Left ventricle myocardium superior (tissue), 1 donor: ENCODE measurements around the gene CDO1. TPM values are rescaled to one million over a fixed set of nuclear protein-coding genes. Genes with fewer than 3 reads are reported as not detected.
A peak's percentile ranks its signal among the peaks of the same experiment; 100 is the strongest.
"Not testable (repeated sequence)": the region's sequence is repeated elsewhere in the genome, so short reads cannot be mapped to it uniquely, and the experiment has no call there.

Experiments used
- ATAC-seq: fragments of 200-7000 bp; cut with Tn5 transposase; one replicate; pipeline ENCODE4 v1.9.1; 2020; ENCODE audit warnings: mild to moderate bottlenecking, moderate library complexity
- DNase-seq: peaks from one replicate; pipeline ENCODE4 v3.0.0-alpha.2; 2020
- intact Hi-C: fragments of 100-400 bp; cut with micrococcal nuclease; formaldehyde crosslinking; loops from one replicate; pipeline ENCODE4 v1.11.0; 2022
- total RNA-seq: library from RNA; stranded (reverse); fragmentation: NEBNext Ultra II Directional; extraction: Animal tissue kit (Norgen Biotek cat#: 25700); gene quantifications from one replicate; pipeline ENCODE4 v1.2.1, GENCODE V29; 2021
- donor health status: DM: no; HTN: yes; CAD: no; lungs with severe emphysema.

Gene CDO1
- total RNA-seq, 1 donor from 2014 or later = 5.4 TPM

GRCh38 chr5:115835481-115835880 is 19.0 kb upstream of the CDO1 start:
- intact Hi-C loops = no loop called here
- no peak for ATAC-seq
- no peak for DNase-seq

GRCh38 chr5:115831163-115831768 is 14.8 kb upstream of the CDO1 start:
- intact Hi-C loops = no loop called here
- peak; percentile 50 for ATAC-seq
- no peak for DNase-seq

- intact Hi-C loops = no loop called here
- no peak for DNase-seq
- no peak for ATAC-seq
Observed at GRCh38 chr5:115829913-115830312, 13.5 kb upstream of the CDO1 start.

- DNase-seq (no peak), ATAC-seq (no peak)
- intact Hi-C loops = no loop called here
Observed at GRCh38 chr5:115825948-115826347, 9.5 kb upstream of the CDO1 start.

- intact Hi-C loops, DNase-seq, ATAC-seq: not testable (repeated sequence)
Observed at GRCh38 chr5:115824983-115825382, 8.5 kb upstream of the CDO1 start.

GRCh38 chr5:115820846-115821245 is 4.4 kb upstream of the CDO1 start:
- no peak for ATAC-seq
- intact Hi-C loops = no loop called here

GRCh38 chr5:115818821-115819220 is 2.4 kb upstream of the CDO1 start:
- intact Hi-C loops = no loop called here
- no peak for ATAC-seq
- no peak for DNase-seq

More at GRCh38 chr5:115820846-115821245, 4.4 kb upstream of the CDO1 start:
- no peak for DNase-seq

GRCh38 chr5:115817386-115817785 is 927 bp upstream of the CDO1 start:
- intact Hi-C loops = no loop called here
- no peak for ATAC-seq

GRCh38 chr5:115815693-115816225 is 700 bp downstream of the CDO1 start:
- ATAC-seq (peak; percentile 61), DNase-seq (peak; percentile 38)
- intact Hi-C loops = no loop called here

More at GRCh38 chr5:115817386-115817785, 927 bp upstream of the CDO1 start:
- no peak for DNase-seq

GRCh38 chr5:115815006-115815692 is 1.3 kb downstream of the CDO1 start:
- DNase-seq = no peak
- intact Hi-C loops = no loop called here
- no peak for ATAC-seq

GRCh38 chr5:115813719-115814118 is 2.7 kb downstream of the CDO1 start:
- intact Hi-C loops = no loop called here

GRCh38 chr5:115812372-115812771 is 4.1 kb downstream of the CDO1 start:
- ATAC-seq (no peak), DNase-seq (no peak)
- intact Hi-C loops = no loop called here

More at GRCh38 chr5:115813719-115814118, 2.7 kb downstream of the CDO1 start:
- ATAC-seq (no peak), DNase-seq (no peak)

GRCh38 chr5:115811406-115811805 is 5.1 kb downstream of the CDO1 start:
- intact Hi-C loops = no loop called here
- DNase-seq (no peak), ATAC-seq (no peak)

GRCh38 chr5:115810761-115811160 is 5.7 kb downstream of the CDO1 start:
- intact Hi-C loops = no loop called here
- DNase-seq (no peak), ATAC-seq (no peak)

- DNase-seq = no peak
- intact Hi-C loops = no loop called here
- ATAC-seq = no peak
Observed at GRCh38 chr5:115809946-115810345, 6.5 kb downstream of the CDO1 start.

GRCh38 chr5:115808066-115808465 is 8.4 kb downstream of the CDO1 start:
- ATAC-seq, intact Hi-C loops: not testable (repeated sequence)

GRCh38 chr5:115807654-115808052 is 8.8 kb downstream of the CDO1 start:
- intact Hi-C loops = no loop called here
- DNase-seq = no peak
- no peak for ATAC-seq

More at GRCh38 chr5:115808066-115808465, 8.4 kb downstream of the CDO1 start:
- not testable (repeated sequence) for DNase-seq

- DNase-seq (no peak), ATAC-seq (no peak)
- intact Hi-C loops = no loop called here
Observed at GRCh38 chr5:115806986-115807653, 9.3 kb downstream of the CDO1 start.

GRCh38 chr5:115801984-115802383 is 14.5 kb downstream of the CDO1 start:
- ATAC-seq = no peak
- intact Hi-C loops = no loop called here
- DNase-seq = no peak

- no peak for DNase-seq
- no peak for ATAC-seq
- intact Hi-C loops = no loop called here
Observed at GRCh38 chr5:115801152-115801551, 15.3 kb downstream of the CDO1 start.
